ENCODE measurements around the gene CDADC1. TPM values are rescaled to one million over a fixed set of nuclear protein-coding genes. Genes with fewer than 3 reads are reported as not detected.

The CDADC1 gene
- polyA plus RNA-seq, 3 donors = 3.5 to 6.4 (median 5.2) TPM

DNA sequence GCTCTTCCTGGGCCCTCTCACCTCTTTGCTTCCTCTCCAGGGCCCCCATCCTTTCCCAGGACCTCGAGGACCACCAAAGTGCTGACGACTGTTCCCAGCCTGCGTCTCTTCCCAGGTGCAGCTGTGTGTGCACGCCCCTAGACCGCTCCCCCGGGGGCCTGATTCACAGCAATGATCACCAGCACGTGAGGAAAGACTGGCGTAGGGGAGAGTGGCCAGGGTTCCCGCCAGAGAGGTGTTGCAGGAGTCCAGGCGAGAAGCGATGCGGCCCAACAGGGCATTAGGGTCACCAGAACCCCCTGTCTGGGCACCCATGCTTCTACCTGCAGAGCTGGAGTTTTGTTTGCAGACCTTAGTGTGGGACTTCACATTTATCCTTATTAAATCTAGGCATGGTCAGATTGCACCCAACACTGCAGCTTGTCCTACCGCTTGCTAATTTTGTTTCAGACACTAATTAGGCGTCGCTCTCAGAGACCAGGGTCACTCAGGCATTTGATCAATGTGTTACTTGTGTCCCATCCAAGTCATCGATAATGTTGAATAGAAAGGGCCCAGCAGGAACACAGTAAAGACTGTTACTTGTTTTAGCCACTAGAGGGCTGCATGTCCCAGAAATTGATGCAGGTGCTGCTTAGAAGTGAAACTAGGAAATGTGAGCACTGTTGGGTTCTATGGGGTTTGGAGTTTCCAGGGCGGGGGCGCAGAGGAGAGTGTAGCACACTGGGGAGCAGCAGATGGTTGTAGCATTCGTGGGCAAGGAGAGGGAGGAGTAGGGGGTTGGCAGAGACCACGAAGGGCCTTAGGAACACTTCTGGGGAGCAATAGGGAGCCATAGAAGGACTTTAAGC is 53.2 kb downstream of the CDADC1 start:
- Histone ChIP-seq H3K9me3 (replicated peaks in 1 of 2; ENCODE audit: control insufficient read depth in 1 of 2, insufficient read depth in 1 of 2, low read length in 2 of 2) (no peaks in the 10 kb centered on the region), H3K36me3 (replicated peaks in 1 of 2; ENCODE audit: control insufficient read depth in 1 of 2, insufficient read depth in 2 of 2, low read length in 2 of 2) (no peaks in the 10 kb centered on the region), H3K27ac (ENCODE audit: low read depth in 1 of 2, low read length in 2 of 2) (peak overlapping the region in 1 of 2 donors; percentile 67), H2AFZ (ENCODE audit: insufficient read depth, low read depth, low read length, poor library complexity, severe bottlenecking) (peak overlapping the region; percentile 86), H3K27me3 (ENCODE audit: control insufficient read depth in 2 of 2, insufficient read depth in 2 of 2, low read length in 2 of 2) (no peaks in the 10 kb centered on the region), H4K20me1 (ENCODE audit: insufficient read depth, low read length) (no peaks in the 10 kb centered on the region), H3K9ac (ENCODE audit: insufficient read depth, low read length, poor library complexity, severe bottlenecking) (peak overlapping the region; percentile 42), H3K4me2 (replicated peaks; ENCODE audit: extremely low read depth, low read length, poor library complexity, severe bottlenecking) (peak overlapping the region; percentile 72), H3K4me1 (ENCODE audit: control insufficient read depth in 1 of 2, insufficient read depth in 2 of 2, low read length in 2 of 2) (peaks cover 0 to 4% of the 10 kb centered on the region in 2 donors), H3K79me2 (ENCODE audit: insufficient read depth, low read length) (no peaks in the 10 kb centered on the region), H3K4me3 (replicated peaks in 1 of 3; ENCODE audit: low read depth in 2 of 3, low read length in 3 of 3) (peak overlapping the region; percentile 35 to 70 (median 48))
- Mint-ChIP-seq H3K9me3 (no peaks in the 10 kb centered on the region), H3K36me3 (peaks cover 0 to 5% of the 10 kb centered on the region in 2 donors), H3K4me3 (peak overlapping the region; percentile 87 to 93), H3K4me1 (peaks cover 9% of the 10 kb centered on the region), H3K27ac (peak overlapping the region in 6 of 7 donors; percentile 75 to 90 (median 80)), H3K27me3 (ENCODE audit: low read depth in 3 of 3) (peaks cover 0 to 7% (median 2%) of the 10 kb centered on the region in 3 donors)
- TF ChIP-seq, protein P1, sequence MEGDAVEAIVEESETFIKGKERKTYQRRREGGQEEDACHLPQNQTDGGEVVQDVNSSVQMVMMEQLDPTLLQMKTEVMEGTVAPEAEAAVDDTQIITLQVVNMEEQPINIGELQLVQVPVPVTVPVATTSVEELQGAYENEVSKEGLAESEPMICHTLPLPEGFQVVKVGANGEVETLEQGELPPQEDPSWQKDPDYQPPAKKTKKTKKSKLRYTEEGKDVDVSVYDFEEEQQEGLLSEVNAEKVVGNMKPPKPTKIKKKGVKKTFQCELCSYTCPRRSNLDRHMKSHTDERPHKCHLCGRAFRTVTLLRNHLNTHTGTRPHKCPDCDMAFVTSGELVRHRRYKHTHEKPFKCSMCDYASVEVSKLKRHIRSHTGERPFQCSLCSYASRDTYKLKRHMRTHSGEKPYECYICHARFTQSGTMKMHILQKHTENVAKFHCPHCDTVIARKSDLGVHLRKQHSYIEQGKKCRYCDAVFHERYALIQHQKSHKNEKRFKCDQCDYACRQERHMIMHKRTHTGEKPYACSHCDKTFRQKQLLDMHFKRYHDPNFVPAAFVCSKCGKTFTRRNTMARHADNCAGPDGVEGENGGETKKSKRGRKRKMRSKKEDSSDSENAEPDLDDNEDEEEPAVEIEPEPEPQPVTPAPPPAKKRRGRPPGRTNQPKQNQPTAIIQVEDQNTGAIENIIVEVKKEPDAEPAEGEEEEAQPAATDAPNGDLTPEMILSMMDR (IDR thresholded peaks at IDR 0.05) = peak; percentile 84
- intact Hi-C loops (cut with micrococcal nuclease) = loop anchor here (5.0 to 10.0 kb wide), 2 partner anchors 134 to 306 kb away; no protein-coding TSS in a partner anchor
- WGBS (ENCODE audit: insufficient coverage) = 49% methylated on average over 16 of the region's 20 CpGs
- peak; percentile 46 to 77 (median 68) for DNase-seq

GRCh38 chr13:49302222-49302621 is 54.5 kb downstream of the CDADC1 start:
- H3K4me3 Mint-ChIP-seq = no peak overlapping the region
- H3K79me2 ChIP-seq (ENCODE audit: insufficient read depth, low read length) = no peaks in the 10 kb centered on the region
- peaks cover 0 to 4% of the 10 kb centered on the region in 2 donors for H3K4me1 ChIP-seq (ENCODE audit: control insufficient read depth in 1 of 2, insufficient read depth in 2 of 2, low read length in 2 of 2)
- H3K36me3 ChIP-seq (replicated peaks in 1 of 2; ENCODE audit: control insufficient read depth in 1 of 2, insufficient read depth in 2 of 2, low read length in 2 of 2) = no peaks in the 10 kb centered on the region
- WGBS (ENCODE audit: insufficient coverage) = 93% methylated on average over 7 of the region's 7 CpGs
- no peak overlapping the region for H3K27ac ChIP-seq (ENCODE audit: low read depth in 1 of 2, low read length in 2 of 2)
- H3K27me3 Mint-ChIP-seq (ENCODE audit: low read depth in 3 of 3) = peaks cover 0 to 7% (median 2%) of the 10 kb centered on the region in 3 donors
- H3K4me1 Mint-ChIP-seq = peaks cover 9% of the 10 kb centered on the region
- no peak for DNase-seq
- H3K9me3 Mint-ChIP-seq = no peaks in the 10 kb centered on the region
- peak overlapping the region; percentile 86 for H2AFZ ChIP-seq (ENCODE audit: insufficient read depth, low read depth, low read length, poor library complexity, severe bottlenecking)
- peaks cover 0 to 5% of the 10 kb centered on the region in 2 donors for H3K36me3 Mint-ChIP-seq
- H3K9me3 ChIP-seq (replicated peaks in 1 of 2; ENCODE audit: control insufficient read depth in 1 of 2, insufficient read depth in 1 of 2, low read length in 2 of 2) = no peaks in the 10 kb centered on the region
- TF ChIP-seq, protein P1 (IDR thresholded peaks at IDR 0.05) = no peak
- H3K4me3 ChIP-seq (replicated peaks in 1 of 3; ENCODE audit: low read depth in 2 of 3, low read length in 3 of 3) = no peak overlapping the region
- H3K27ac Mint-ChIP-seq = peak overlapping the region in 1 of 7 donors; percentile 28
- no peaks in the 10 kb centered on the region for H3K27me3 ChIP-seq (ENCODE audit: control insufficient read depth in 2 of 2, insufficient read depth in 2 of 2, low read length in 2 of 2)
- no peak overlapping the region for H3K4me2 ChIP-seq (replicated peaks; ENCODE audit: extremely low read depth, low read length, poor library complexity, severe bottlenecking)
- intact Hi-C loops (cut with micrococcal nuclease) = loop anchor here (5.0 to 10.0 kb wide), 2 partner anchors 133 to 305 kb away; no protein-coding TSS in a partner anchor
- H3K9ac ChIP-seq (ENCODE audit: insufficient read depth, low read length, poor library complexity, severe bottlenecking) = no peak overlapping the region
- H4K20me1 ChIP-seq (ENCODE audit: insufficient read depth, low read length) = no peaks in the 10 kb centered on the region
